ENCODE measurements around the gene ERBB3.

DNA sequence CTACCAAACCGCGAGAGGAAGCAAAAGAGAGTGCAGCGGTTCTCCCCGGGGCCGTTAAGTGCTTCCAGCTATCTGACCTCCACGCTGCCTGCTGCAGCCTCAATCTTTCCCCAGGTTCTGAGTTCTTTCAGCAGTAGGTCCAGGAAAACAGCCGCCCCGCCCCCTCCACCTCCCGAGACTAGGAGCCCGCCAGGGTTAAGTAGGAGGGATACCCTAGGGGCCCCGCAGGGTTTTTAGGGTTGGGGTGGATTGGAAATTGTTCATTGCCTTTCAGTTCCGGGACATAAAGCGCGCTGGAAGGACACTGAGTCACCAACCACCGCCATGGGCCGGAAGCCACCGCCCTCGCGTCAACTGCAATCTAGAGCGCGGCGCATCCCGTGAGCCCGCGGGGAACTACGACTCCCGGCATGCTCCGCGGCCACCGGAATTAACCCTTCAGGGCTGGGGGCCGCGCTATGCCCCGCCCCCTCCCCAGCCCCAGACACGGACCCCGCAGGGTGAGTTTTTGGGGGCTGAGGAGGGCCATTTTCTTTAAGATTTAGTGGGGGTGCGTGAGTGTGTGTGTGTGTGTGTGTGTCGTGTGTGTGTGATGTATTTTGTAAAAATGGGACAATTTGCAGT, 72.3 kb downstream of the ERBB3 start, which contains the start of gene MYL6B:
- no peak for TF ChIP-seq EZH2phosphoT487 (IDR thresholded peaks at IDR 0.05; ENCODE audit: borderline replicate concordance, low read length)
- TF ChIP-seq, protein P1, sequence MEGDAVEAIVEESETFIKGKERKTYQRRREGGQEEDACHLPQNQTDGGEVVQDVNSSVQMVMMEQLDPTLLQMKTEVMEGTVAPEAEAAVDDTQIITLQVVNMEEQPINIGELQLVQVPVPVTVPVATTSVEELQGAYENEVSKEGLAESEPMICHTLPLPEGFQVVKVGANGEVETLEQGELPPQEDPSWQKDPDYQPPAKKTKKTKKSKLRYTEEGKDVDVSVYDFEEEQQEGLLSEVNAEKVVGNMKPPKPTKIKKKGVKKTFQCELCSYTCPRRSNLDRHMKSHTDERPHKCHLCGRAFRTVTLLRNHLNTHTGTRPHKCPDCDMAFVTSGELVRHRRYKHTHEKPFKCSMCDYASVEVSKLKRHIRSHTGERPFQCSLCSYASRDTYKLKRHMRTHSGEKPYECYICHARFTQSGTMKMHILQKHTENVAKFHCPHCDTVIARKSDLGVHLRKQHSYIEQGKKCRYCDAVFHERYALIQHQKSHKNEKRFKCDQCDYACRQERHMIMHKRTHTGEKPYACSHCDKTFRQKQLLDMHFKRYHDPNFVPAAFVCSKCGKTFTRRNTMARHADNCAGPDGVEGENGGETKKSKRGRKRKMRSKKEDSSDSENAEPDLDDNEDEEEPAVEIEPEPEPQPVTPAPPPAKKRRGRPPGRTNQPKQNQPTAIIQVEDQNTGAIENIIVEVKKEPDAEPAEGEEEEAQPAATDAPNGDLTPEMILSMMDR (IDR thresholded peaks at IDR 0.05; ENCODE audit: low read depth, low read length, poor library complexity, severe bottlenecking), result no peak

Measured in DOHH2 (cell line).